GM19395 (cell line): ENCODE data around the gene TP53BP1.
"Not testable (repeated sequence)": the region's sequence is repeated elsewhere in the genome, so short reads cannot be mapped to it uniquely, and the experiment has no call there.

Experiments
- ATAC-seq: cut with Tn5 transposase; IDR thresholded peaks from one replicate; pipeline ENCODE4 v1.9.1; 2021; ENCODE audit warnings: mild to moderate bottlenecking, moderate library complexity; ENCODE audit not compliant: unreplicated experiment

The TP53BP1 gene, protein sequence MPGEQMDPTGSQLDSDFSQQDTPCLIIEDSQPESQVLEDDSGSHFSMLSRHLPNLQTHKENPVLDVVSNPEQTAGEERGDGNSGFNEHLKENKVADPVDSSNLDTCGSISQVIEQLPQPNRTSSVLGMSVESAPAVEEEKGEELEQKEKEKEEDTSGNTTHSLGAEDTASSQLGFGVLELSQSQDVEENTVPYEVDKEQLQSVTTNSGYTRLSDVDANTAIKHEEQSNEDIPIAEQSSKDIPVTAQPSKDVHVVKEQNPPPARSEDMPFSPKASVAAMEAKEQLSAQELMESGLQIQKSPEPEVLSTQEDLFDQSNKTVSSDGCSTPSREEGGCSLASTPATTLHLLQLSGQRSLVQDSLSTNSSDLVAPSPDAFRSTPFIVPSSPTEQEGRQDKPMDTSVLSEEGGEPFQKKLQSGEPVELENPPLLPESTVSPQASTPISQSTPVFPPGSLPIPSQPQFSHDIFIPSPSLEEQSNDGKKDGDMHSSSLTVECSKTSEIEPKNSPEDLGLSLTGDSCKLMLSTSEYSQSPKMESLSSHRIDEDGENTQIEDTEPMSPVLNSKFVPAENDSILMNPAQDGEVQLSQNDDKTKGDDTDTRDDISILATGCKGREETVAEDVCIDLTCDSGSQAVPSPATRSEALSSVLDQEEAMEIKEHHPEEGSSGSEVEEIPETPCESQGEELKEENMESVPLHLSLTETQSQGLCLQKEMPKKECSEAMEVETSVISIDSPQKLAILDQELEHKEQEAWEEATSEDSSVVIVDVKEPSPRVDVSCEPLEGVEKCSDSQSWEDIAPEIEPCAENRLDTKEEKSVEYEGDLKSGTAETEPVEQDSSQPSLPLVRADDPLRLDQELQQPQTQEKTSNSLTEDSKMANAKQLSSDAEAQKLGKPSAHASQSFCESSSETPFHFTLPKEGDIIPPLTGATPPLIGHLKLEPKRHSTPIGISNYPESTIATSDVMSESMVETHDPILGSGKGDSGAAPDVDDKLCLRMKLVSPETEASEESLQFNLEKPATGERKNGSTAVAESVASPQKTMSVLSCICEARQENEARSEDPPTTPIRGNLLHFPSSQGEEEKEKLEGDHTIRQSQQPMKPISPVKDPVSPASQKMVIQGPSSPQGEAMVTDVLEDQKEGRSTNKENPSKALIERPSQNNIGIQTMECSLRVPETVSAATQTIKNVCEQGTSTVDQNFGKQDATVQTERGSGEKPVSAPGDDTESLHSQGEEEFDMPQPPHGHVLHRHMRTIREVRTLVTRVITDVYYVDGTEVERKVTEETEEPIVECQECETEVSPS (N-terminal part only)

DNA sequence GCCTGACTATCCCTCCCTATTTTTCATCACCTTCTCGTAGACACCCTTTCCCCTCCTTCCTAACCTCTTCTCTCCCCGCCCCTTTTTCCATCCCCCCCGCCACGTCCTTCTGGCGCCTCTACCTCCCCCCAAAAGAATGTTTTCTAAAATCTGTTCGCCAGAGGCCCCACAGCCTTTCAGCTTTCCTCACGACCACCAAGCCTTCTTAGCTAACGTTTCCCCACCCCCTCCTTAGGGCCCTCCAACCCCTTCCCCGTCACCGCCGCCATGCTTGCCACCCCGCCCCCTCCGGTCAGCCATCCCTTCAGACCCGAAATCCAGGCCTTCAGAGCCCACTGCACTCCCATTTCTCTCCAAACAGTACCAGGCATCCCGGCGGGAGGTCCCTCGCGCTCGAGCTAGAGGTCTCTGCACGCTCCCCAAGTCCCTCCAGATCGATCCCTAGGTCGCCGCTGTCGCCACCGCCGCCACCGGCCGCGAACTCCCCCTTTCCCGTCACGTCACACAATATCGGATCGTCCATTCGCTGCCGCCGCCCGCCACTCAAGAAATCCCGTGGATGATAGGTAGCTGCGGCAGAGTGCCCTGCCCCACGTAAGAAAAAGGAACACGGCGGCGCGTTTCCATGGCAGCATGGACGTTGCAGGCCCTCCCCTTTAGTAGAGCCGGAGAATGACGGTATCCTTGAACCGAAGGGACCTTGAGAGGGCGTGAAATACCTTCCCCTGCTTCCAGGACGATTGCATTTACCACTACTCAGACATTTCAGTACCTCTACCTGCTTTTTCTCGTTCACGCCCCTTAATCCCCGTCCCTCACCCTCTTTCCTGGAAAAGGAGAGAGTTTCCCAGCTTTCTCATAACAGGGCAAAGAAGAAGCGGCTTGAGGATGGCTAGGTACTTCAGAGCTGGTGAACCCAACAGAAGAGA lies at the start of gene TP53BP1:
Gene TP53BP1 (minus strand): TSS at position 484 of the 929 bp plus-strand sequence. CDS start 113 bp downstream, at position 371.
- ATAC-seq = peak; percentile 97

DNA sequence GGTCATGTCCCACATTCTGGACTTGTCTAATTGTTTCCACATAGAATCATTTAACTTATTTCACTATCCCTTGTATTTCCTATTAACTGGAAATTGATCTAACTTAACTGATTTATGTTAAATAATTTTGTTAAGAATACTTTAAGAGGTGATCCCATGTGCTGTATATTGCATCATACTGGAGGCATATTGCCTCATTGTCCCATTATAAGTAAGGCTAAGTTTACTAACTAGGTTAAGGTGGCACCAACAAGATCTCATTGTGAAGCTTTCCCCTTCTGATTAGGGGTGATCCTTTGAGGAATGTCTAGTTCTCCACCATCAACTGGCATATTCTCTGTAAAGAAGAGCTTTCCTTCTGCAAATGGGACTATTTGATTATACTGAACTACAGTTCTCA lies 48.8 kb upstream of the TP53BP1 start:
- ATAC-seq = no peak

DNA sequence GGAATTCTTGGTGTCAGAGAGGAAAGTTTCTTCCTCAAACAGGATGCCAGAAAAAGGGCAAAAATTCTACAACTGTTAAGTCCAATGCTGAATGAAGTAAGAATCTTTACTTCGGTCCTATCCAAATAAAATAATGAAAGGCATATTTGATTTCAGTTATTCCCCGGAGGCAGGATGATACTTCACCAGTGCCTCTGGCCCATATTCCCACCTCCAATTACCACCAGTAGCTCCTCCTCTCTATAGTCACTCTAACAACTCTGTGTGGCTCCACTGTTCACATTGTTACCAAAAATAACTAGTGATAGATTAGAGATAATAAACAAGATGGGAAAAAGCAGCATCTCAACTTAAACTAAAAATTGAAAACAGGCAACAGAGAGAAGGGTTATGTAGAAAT lies 45.1 kb upstream of the TP53BP1 start:
- no peak for ATAC-seq

DNA sequence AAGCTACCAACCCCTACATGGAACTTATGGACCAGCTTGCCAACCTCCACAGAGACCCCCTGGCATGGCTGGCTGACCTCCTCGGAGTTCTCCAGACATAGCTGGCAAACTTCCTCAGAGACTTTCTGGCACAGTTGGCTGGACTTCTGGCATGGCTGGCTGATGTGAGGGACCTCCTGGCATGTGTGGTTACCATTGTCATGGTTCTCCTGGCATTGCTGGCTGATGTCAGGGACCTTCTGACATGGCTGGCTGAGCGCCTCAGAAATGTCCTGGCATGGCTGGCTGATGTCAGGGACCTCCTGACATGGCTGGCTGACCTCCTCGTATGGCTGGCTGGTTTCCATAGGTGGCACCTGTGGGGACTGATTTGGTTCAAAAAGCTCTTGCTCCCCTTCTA lies 41.9 kb upstream of the TP53BP1 start:
- no peak for ATAC-seq

DNA sequence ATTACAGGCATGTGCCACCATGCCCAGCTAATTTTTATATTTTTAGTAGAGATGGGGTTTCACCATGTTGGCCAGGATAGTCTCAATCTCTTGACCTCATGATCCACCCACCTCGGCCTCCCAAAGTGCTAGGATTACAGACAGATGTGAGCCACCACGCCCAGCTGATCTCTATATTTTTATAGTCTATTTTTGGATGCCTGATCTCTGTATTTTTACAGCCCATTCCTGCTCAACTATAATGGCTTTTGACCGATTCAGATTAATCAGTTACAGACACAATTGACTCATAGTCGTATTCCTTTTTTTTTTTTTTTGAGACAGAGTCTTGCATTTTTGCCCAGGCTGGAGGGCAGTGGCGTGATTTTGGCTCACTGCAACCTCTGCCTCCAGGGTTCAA lies 39.9 kb upstream of the TP53BP1 start:
- not testable (repeated sequence) for ATAC-seq

DNA sequence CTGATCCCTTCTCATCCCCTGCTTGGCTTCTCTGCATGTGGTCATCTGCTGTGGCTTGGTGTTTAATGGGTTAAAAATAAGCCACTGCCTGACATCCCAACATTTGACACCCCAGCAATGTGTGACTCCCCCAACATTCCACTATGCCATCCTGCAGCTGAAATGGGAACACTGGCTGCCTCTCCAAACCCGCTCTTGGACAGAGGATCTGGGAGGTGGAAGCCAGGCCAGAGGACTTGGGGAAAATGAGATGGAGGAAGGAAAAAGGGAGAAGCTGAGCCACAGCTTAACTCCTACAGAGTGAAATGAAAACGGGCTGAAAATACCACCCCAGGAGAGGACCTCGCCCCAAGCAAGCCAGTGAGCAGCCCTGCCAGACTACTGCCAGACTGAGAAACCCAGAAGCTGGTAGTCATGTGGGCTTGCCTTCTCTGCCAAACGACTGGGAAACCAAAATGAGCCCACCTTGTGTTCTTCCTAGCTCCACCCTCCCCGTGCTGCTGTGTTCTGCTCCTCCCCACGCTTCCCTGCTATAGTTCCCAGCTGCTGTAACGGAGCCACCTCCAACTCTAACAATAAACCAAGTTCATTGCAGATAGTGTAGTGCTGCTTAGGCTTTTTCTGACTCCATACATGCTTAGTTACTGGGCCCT lies 38.2 kb upstream of the TP53BP1 start:
- no peak for ATAC-seq

DNA sequence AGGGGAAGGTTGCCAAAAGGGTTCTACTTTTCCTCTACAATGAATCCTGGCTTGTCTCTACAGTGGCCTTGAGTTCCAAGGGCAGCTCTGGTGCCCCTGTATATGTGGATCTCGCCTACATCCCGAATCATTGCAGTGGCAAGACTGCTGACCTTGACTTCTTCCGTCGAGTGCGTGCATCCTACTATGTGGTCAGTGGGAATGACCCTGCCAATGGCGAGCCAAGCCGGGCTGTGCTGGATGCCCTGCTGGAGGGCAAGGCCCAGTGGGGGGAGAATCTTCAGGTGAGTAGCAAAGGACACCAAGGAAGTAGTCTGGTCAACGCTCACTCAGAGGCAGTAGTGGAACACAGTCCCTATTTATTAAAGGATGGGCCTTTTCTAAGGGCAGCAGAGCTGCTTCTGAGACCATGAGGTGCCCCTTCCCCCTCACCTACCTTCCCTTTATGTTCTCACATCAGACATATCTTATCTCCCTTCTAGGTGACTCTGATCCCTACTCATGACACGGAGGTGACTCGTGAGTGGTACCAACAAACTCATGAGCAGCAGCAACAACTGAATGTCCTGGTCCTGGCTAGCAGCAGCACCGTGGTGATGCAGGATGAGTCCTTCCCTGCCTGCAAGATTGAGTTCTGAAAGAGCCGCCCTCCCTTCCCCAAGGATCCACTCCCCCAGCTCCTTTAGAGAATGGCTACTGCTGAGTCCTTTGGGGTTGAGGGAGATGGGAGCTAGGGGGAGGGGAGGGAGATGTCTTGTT lies 36.8 kb upstream of the TP53BP1 start:
- ATAC-seq = no peak

DNA sequence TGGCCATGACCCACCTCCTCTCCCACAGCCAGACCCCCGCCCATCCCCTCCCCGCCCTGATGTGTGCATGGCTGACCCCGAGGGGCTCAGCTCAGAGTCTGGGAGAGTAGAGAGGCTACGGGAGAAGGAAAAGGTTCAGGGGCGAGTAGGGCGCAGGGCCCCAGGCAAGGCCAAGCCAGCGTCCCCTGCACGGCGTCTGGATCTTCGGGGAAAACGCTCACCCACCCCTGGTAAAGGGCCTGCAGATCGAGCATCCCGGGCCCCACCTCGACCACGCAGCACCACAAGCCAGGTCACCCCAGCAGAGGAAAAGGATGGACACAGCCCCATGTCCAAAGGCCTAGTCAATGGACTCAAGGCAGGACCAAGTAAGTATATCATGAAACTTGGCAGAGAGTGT lies 36.2 kb upstream of the TP53BP1 start:
- no peak for ATAC-seq

DNA sequence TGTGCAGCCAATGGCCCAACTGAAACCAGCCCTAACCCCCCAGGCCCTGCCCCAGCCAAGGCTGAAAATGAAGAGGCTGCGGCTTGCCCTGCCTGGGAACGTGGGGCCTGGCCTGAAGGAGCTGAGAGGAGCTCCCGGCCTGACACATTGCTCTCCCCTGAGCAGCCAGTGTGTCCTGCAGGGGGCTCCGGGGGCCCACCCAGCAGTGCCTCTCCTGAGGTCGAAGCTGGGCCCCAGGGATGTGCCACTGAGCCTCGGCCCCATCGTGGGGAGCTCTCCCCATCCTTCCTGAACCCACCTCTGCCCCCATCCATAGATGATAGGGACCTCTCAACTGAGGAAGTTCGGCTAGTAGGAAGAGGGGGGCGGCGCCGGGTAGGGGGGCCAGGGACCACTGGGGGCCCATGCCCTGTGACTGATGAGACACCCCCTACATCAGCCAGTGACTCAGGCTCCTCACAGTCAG lies 35.6 kb upstream of the TP53BP1 start:
- ATAC-seq = no peak

DNA sequence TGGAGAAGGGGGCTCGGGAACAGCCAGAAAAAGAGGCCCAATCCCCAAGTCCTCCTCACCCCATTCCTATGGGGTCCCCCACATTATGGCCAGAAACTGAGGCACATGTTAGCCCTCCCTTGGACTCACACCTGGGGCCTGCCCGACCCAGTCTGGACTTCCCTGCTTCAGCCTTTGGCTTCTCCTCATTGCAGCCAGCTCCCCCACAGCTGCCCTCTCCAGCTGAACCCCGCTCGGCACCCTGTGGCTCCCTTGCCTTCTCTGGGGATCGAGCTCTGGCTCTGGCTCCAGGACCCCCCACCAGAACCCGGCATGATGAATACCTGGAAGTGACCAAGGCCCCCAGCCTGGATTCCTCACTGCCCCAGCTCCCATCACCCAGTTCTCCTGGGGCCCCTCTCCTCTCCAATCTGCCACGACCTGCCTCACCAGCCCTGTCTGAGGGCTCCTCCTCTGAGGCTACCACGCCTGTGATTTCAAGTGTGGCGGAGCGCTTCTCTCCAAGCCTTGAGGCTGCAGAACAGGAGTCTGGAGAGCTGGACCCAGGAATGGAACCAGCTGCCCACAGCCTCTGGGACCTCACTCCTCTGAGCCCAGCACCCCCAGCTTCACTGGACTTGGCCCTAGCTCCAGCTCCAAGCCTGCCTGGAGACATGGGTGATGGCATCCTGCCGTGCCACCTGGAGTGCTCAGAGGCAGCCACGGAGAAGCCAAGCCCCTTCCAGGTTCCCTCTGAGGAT lies 35.0 kb upstream of the TP53BP1 start:
- no peak for ATAC-seq

DNA sequence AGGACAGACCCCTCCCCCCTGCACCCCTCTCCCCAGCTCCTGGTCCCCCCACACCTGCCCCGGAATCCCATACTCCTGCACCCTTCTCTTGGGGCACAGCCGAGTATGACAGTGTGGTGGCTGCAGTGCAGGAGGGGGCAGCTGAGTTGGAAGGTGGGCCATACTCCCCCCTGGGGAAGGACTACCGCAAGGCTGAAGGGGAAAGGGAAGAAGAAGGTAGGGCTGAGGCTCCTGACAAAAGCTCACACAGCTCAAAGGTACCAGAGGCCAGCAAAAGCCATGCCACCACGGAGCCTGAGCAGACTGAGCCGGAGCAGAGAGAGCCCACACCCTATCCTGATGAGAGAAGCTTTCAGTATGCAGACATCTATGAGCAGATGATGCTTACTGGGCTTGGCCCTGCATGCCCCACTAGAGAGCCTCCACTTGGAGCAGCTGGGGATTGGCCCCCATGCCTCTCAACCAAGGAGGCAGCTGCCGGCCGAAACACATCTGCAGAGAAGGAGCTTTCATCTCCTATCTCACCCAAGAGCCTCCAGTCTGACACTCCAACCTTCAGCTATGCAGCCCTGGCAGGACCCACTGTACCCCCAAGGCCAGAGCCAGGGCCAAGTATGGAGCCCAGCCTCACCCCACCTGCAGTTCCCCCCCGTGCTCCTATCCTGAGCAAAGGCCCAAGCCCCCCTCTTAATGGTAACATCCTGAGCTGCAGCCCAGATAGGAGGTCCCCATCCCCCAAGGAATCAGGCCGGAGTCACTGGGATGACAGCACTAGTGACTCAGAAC lies 34.3 kb upstream of the TP53BP1 start:
- no peak for ATAC-seq

DNA sequence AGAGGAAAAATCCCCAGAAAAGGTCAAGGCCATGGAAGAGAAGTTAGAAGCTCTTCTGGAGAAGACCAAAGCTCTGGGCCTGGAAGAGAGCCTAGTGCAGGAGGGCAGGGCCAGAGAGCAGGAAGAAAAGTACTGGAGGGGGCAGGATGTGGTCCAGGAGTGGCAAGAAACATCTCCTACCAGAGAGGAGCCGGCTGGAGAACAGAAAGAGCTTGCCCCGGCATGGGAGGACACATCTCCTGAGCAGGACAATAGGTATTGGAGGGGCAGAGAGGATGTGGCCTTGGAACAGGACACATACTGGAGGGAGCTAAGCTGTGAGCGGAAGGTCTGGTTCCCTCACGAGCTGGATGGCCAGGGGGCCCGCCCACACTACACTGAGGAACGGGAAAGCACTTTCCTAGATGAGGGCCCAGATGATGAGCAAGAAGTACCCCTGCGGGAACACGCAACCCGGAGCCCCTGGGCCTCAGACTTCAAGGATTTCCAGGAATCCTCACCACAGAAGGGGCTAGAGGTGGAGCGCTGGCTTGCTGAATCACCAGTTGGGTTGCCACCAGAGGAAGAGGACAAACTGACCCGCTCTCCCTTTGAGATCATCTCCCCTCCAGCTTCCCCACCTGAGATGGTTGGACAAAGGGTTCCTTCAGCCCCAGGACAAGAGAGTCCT lies 33.4 kb upstream of the TP53BP1 start:
- ATAC-seq = no peak

DNA sequence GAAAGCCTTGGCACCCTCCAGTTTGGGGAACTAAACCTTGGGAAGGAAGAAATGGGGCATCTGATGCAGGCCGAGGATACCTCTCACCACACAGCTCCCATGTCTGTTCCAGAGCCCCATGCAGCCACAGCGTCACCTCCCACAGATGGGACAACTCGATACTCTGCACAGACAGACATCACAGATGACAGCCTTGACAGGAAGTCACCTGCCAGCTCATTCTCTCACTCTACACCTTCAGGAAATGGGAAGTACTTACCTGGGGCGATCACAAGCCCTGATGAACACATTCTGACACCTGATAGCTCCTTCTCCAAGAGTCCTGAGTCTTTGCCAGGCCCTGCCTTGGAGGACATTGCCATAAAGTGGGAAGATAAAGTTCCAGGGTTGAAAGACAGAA lies 32.2 kb upstream of the TP53BP1 start:
- ATAC-seq = no peak

DNA sequence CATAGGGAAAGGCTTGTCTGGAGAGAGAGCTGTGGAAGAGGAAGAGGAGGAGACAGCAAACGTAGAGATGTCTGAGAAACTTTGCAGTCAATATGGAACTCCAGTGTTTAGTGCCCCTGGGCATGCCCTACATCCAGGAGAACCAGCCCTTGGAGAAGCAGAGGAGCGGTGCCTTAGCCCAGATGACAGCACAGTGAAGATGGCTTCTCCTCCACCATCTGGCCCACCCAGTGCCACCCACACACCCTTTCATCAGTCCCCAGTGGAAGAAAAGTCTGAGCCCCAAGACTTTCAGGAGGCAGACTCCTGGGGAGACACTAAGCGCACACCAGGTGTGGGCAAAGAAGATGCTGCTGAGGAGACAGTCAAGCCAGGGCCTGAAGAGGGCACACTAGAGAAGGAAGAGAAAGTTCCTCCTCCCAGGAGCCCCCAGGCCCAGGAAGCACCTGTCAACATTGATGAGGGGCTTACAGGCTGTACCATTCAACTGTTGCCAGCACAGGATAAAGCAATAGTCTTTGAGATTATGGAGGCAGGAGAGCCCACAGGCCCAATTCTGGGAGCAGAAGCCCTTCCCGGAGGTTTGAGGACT lies 31.4 kb upstream of the TP53BP1 start:
- no peak for ATAC-seq

DNA sequence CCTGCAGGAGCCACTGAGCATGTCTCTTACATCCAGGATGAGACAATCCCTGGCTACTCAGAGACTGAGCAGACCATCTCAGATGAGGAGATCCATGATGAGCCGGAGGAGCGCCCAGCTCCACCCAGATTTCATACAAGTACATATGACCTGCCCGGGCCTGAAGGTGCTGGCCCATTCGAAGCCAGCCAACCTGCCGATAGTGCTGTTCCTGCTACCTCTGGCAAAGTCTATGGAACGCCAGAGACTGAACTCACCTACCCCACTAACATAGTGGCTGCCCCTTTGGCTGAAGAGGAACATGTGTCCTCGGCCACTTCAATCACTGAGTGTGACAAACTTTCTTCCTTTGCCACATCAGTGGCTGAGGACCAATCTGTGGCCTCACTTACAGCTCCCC lies 30.7 kb upstream of the TP53BP1 start:
- no peak for ATAC-seq

DNA sequence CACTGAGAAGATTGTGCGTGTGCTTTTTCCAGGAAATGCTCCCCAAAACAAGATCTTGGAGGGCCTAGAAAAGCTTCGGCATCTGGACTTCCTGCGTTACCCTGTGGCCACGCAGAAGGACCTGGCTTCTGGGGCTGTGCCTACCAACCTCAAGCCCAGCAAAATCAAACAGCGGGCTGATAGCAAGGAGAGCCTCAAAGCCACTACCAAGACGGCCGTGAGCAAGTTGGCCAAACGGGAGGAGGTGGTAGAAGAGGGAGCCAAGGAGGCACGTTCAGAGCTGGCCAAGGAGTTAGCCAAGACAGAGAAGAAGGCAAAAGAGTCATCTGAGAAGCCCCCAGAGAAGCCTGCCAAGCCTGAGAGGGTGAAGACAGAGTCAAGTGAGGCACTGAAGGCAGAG lies 29.3 kb upstream of the TP53BP1 start:
- ATAC-seq = no peak
